K562 (cell line): Measurements from ENCODE around the gene DCUN1D3. TPM values are rescaled to one million over a fixed set of nuclear protein-coding genes. Genes with fewer than 3 reads are reported as not detected.
A peak's percentile ranks its signal among the peaks of the same experiment; 100 is the strongest.

Experiments
- ATF4 ChIP-seq: fragments of 450-650 bp; formaldehyde crosslinking; IDR thresholded peaks from 2 replicates; pipeline ENCODE4 v1.4.0; 2022; ENCODE audit warnings: mild to moderate bottlenecking, moderate library complexity
- CBX1 ChIP-seq: sonication (generic); IDR thresholded peaks from 2 replicates; pipeline ENCODE4 v1.6.1; 2016; ENCODE audit warnings: antibody characterized with exemption, low read depth, mild to moderate bottlenecking
- CEBPZ ChIP-seq: fragments of 150-350 bp; IDR thresholded peaks from 2 replicates; pipeline ENCODE4 v1.6.1; 2014; ENCODE audit warnings: low read depth, mild to moderate bottlenecking, low read length, borderline replicate concordance
- CHCHD3 ChIP-seq: fragments of 250-450 bp; sonication (Bioruptor Pico); IDR thresholded peaks from 2 replicates; pipeline ENCODE4 v2.1.2; 2022; ENCODE audit warnings: mild to moderate bottlenecking
- DPF2 ChIP-seq: fragments of 450-650 bp; IDR thresholded peaks from 2 replicates; pipeline ENCODE4 v1.6.1; 2016
- FOSL1 ChIP-seq: fragments of 200-800 bp; sonication (Bioruptor generic); conservative IDR thresholded peaks from 2 replicates; pipeline ENCODE4 v1.6.1; 2016; ENCODE audit warnings: missing genetic modification characterization, missing compliant biosample characterization
- MBD2 ChIP-seq: sonication (generic); IDR thresholded peaks from 2 replicates; pipeline ENCODE4 v1.6.1; 2016; ENCODE audit warnings: low read depth, borderline replicate concordance
- MCM3 ChIP-seq: fragments of 450-650 bp; IDR thresholded peaks from 2 replicates; pipeline ENCODE4 v1.6.1; 2016
- NONO ChIP-seq, 2 experiments: fragments of 200-400 bp in 1 of 2; fragments of 450-650 bp in 1 of 2; formaldehyde crosslinking in 1 of 2; IDR thresholded peaks; 2 replicates each; pipeline ENCODE4 v1.6.1; 2017; ENCODE audit warnings: low read depth in 2 of 2, mild to moderate bottlenecking in 2 of 2, moderate library complexity in 2 of 2, low read length in 1 of 2
- NR3C1 ChIP-seq: sonication (generic); formaldehyde crosslinking; IDR thresholded peaks from 2 replicates; pipeline ENCODE4 v1.8.1; 2022; ENCODE audit warnings: missing genetic modification reagents
- XRCC5 ChIP-seq: fragments of 200-400 bp; formaldehyde crosslinking; IDR thresholded peaks from 2 replicates; pipeline ENCODE4 v1.6.1; 2017; ENCODE audit warnings: low read depth, mild to moderate bottlenecking, low read length
- ZBTB40 ChIP-seq, 2 experiments: fragments of 450-650 bp in 1 of 2; sonication (generic) in 1 of 2; formaldehyde crosslinking in 1 of 2; IDR thresholded peaks; 2 replicates each; pipeline versions ENCODE4 v1.7.1 to v1.9.0; 2016 to 2022; ENCODE audit warnings: inconsistent platforms in 1 of 2, mild to moderate bottlenecking in 1 of 2, missing genetic modification reagents in 1 of 2
- ZNF253 ChIP-seq: fragments of 250-450 bp; sonication (Bioruptor Pico); conservative IDR thresholded peaks from 2 replicates; pipeline ENCODE4 v1.6.1; 2021; ENCODE audit warnings: mild to moderate bottlenecking
- ZNF717 ChIP-seq: fragments of 250-450 bp; sonication (Bioruptor Pico); IDR thresholded peaks from 2 replicates; pipeline ENCODE4 v1.5.0; 2021
- polyA plus RNA-seq, 8 experiments: library from polyadenylated mRNA; depleted of rRNA in 4 of 8; stranded (reverse) in 5 of 8; unstranded in 3 of 8; fragments of >200 nt; fragmentation: Nextera tagmentation in 2 of 8; fragmentation: Illumina TruSeq in 1 of 8; extraction: Ambion mirVana in 2 of 8; extraction: Trizol in 1 of 8; gene quantifications; 2 replicates each; pipeline versions ENCODE4 v1.2.1 to v1.2.3, GENCODE V29; 2011 to 2014; ENCODE audit warnings: inconsistent platforms in 1 of 8, missing spikeins in 1 of 8
- total RNA-seq, 7 experiments: library from RNA; depleted of rRNA in 6 of 7; stranded (reverse); fragments of >200 nt in 6 of 7; fragmentation: Illumina TruSeq in 2 of 7; extraction: Trizol in 2 of 7; gene quantifications; 2 replicates each; pipeline versions ENCODE4 v1.2.1 to v1.2.3, GENCODE V29; 2011 to 2021; ENCODE audit warnings: low replicate concordance in 1 of 7

The DCUN1D3 gene
- total and polyA plus RNA-seq, 9 of the 15 experiments (the other 6 are each of a cell fraction or from before 2014, with no cell fraction given) = 1.0 to 4.7 (median 2.2) TPM

GRCh38 chr16:20900299-20901067 is at the start of gene DCUN1D3, which contains the start of gene LYRM1 (continued):
- peak; percentile 69 for TF ChIP-seq ZBTB40 (IDR thresholded peaks at IDR 0.05)
- TF ChIP-seq ZBTB40 (CRISPR knock-in tag; IDR thresholded peaks at IDR 0.05) = no peak
- no peak for TF ChIP-seq CEBPZ
- no peak for TF ChIP-seq MCM3
- peak; percentile 66; the same call in 1 of the 2 replicates for TF ChIP-seq ATF4 (CRISPR knock-in tag)
- peak in 1 of 2 experiments; percentile 99; a peak in 3 of 4 replicates for TF ChIP-seq NONO (IDR thresholded peaks at IDR 0.05; ENCODE audit: low read depth in 2 of 2, low read length in 1 of 2)
- TF ChIP-seq ZNF253 = no peak
- TF ChIP-seq MBD2 = peak; percentile 93
- TF ChIP-seq FOSL1 = peak; percentile 47
- no peak for TF ChIP-seq NR3C1 (CRISPR knock-in tag)
- TF ChIP-seq CBX1 = 0 out of 2 replicates have a peak, but pooled peaks have one; percentile 37
- TF ChIP-seq CHCHD3 = no peak
- peak; percentile 47; the same call in 1 of the 2 replicates for TF ChIP-seq DPF2
- peak; percentile 36; the same call in 1 of the 2 replicates for TF ChIP-seq XRCC5
- no peak for TF ChIP-seq ZNF717
